Measurements from ENCODE around the gene MYBL2. TPM values are rescaled to one million over a fixed set of nuclear protein-coding genes. Genes with fewer than 3 reads are reported as not detected.

The MYBL2 gene
- total RNA-seq, 1 donor from 2014 or later = 24.3 TPM

GRCh38 chr20:43731469-43731868, 64.6 kb downstream of the MYBL2 start:
- no peaks in the 10 kb centered on the region for H3K4me1 Mint-ChIP-seq

GRCh38 chr20:43731927-43732326, 65.0 kb downstream of the MYBL2 start:
- no peak overlapping the region for H3K4me3 Mint-ChIP-seq
- H3K27me3 Mint-ChIP-seq (ENCODE audit: low read depth) = peaks cover 11% of the 10 kb centered on the region
- H3K36me3 Mint-ChIP-seq = no peaks in the 10 kb centered on the region
- H3K9me3 Mint-ChIP-seq = peaks cover 7% of the 10 kb centered on the region
- no peak overlapping the region for H3K27ac Mint-ChIP-seq
- TF ChIP-seq CTCF (IDR thresholded peaks at IDR 0.05; ENCODE audit: unreplicated experiment) = no peak
- no peaks in the 10 kb centered on the region for H3K4me1 Mint-ChIP-seq
- no peak for DNase-seq (ENCODE audit: low spot score in 2 of 2, unreplicated experiment in 2 of 2)

More at GRCh38 chr20:43731469-43731868, 64.6 kb downstream of the MYBL2 start:
- Mint-ChIP-seq H3K27ac (no peak overlapping the region), H3K9me3 (peaks cover 7% of the 10 kb centered on the region), H3K36me3 (no peaks in the 10 kb centered on the region), H3K27me3 (ENCODE audit: low read depth) (peaks cover 14% of the 10 kb centered on the region), H3K4me3 (no peak overlapping the region)
- TF ChIP-seq CTCF (IDR thresholded peaks at IDR 0.05; ENCODE audit: unreplicated experiment) = no peak
- DNase-seq (ENCODE audit: low spot score in 2 of 2, unreplicated experiment in 2 of 2) = no peak

DNA sequence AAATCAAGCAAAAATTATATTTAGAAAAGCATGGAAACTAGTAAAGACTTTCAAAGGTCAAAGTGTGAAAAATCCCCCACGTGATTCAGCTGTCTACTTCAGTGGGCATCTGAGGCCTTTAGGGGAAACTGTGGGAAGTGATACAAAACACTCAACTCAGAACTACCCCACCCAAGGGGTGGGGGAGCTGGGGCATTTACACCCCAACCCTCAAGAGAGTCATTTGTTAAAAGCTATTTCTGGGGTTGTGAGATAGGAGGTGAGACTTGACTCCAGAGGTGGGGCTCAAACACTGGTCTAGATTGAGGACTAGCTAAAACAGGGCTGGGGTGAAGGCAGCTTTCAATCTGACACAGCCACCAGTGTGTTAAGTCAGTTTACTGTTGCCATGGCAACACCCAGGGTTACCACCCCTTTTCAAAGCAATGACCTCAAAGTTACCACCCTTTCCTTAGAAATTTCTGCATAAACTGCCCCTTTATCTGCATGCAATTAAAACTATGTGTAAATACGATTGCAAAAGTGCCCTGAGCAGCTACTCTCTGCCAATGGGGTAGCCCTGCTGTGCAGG, 69.8 kb downstream of the MYBL2 start:
- Mint-ChIP-seq H3K27ac (no peak overlapping the region), H3K9me3 (no peaks in the 10 kb centered on the region), H3K4me3 (no peak overlapping the region), H3K36me3 (no peaks in the 10 kb centered on the region), H3K27me3 (ENCODE audit: low read depth) (peaks cover 8% of the 10 kb centered on the region), H3K4me1 (no peaks in the 10 kb centered on the region)
- DNase-seq (ENCODE audit: low spot score in 2 of 2, unreplicated experiment in 2 of 2) = no peak
- TF ChIP-seq CTCF (IDR thresholded peaks at IDR 0.05; ENCODE audit: unreplicated experiment) = no peak

GRCh38 chr20:43737925-43738324, 71.0 kb downstream of the MYBL2 start:
- H3K27ac Mint-ChIP-seq = no peak overlapping the region
- no peak overlapping the region for H3K4me3 Mint-ChIP-seq
- no peaks in the 10 kb centered on the region for H3K4me1 Mint-ChIP-seq
- no peaks in the 10 kb centered on the region for H3K9me3 Mint-ChIP-seq
- no peaks in the 10 kb centered on the region for H3K36me3 Mint-ChIP-seq
- no peak for DNase-seq (ENCODE audit: low spot score in 2 of 2, unreplicated experiment in 2 of 2)
- TF ChIP-seq CTCF (IDR thresholded peaks at IDR 0.05; ENCODE audit: unreplicated experiment) = no peak
- H3K27me3 Mint-ChIP-seq (ENCODE audit: low read depth) = peaks cover 13% of the 10 kb centered on the region

DNA sequence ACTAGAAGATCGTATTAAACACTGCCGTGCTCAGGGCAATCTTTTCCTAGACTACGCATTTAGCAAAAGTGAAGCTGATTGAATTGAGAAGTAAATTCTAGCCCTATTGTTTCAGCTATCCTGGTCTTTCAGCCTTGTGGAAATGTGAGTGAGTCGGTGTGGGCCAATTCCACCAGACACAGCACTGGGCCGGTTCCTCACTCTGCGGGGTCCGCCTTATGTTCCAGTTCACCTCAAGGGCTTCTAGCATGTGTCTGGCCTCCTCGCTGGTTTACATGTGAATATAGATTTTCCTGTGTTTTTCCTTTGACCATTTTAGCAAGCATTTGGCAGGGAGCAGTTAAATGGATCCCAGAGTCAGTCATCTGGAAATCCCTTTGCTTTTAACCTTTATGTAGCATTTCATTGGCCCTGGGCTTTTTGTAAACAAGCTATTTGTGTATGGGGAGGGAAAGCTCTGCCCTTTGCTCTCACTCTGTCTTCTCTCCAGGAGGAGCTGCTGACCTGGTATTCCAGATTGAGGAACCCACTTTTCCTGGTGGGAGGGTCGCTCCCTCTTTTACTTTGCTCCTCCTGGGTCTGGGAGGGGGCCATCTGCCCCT, 72.3 kb downstream of the MYBL2 start:
- Mint-ChIP-seq H3K9me3 (no peaks in the 10 kb centered on the region), H3K36me3 (no peaks in the 10 kb centered on the region), H3K27me3 (ENCODE audit: low read depth) (peaks cover 17% of the 10 kb centered on the region), H3K4me1 (no peaks in the 10 kb centered on the region), H3K27ac (no peak overlapping the region), H3K4me3 (no peak overlapping the region)
- DNase-seq (ENCODE audit: low spot score in 2 of 2, unreplicated experiment in 2 of 2) = no peak
- TF ChIP-seq CTCF (IDR thresholded peaks at IDR 0.05; ENCODE audit: unreplicated experiment) = no peak
